Measurements from ENCODE around the gene SPEG.

The SPEG gene

DNA sequence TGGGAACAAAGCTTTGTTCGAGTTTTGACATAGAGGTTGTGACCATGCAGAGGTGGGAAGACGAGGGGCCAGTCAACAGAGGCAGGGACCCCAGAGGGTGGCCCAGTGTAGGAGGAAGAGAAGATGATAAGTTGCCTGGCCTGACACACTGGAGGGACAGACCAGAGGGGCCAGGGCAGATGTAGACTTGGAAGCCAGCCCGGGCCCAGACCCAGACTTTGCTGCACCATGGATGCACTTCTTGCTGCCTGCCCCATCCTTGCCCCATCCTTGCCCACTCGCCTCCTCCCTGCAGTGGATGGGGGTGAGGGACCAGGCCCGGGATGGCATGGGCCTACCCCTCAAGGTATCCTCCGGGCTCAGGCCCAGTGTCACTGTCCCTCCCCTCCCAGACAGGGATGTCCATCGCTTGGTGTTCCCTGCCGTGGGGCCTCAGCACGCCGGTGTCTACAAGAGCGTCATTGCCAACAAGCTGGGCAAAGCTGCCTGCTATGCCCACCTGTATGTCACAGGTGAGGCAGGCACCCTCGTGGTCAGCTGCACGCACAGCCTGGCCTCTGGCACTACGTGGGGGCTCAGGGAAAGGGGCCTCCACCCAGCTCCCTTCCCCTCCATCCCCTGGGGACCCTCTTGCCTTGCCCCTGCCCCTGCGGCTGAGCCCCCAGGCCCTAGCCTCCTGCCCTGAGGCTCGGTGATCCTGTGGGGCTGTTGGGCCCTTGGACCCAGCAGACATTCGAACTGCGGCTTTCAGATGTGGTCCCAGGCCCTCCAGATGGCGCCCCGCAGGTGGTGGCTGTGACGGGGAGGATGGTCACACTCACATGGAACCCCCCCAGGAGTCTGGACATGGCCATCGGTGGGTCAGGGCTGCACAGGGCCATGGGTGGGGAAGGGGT lies 37.1 kb downstream of the SPEG start:
- TF ChIP-seq CREB1 (IDR thresholded peaks at IDR 0.05; ENCODE audit: low read depth) (no peak), FOXM1 (IDR thresholded peaks at IDR 0.05; ENCODE audit: borderline replicate concordance, low read depth) (no peak), TAF1 (IDR thresholded peaks at IDR 0.05; ENCODE audit: low read depth) (no peak), TEAD4 (IDR thresholded peaks at IDR 0.05) (no peak), EP300 (IDR thresholded peaks at IDR 0.05; ENCODE audit: borderline replicate concordance) (no peak), ZBTB7A (IDR thresholded peaks at IDR 0.05; ENCODE audit: low read depth) (no peak), NFIC (IDR thresholded peaks at IDR 0.05) (no peak), TCF12 (IDR thresholded peaks at IDR 0.05; ENCODE audit: low read depth) (no peak), CEBPB (IDR thresholded peaks at IDR 0.05) (no peak)

DNA sequence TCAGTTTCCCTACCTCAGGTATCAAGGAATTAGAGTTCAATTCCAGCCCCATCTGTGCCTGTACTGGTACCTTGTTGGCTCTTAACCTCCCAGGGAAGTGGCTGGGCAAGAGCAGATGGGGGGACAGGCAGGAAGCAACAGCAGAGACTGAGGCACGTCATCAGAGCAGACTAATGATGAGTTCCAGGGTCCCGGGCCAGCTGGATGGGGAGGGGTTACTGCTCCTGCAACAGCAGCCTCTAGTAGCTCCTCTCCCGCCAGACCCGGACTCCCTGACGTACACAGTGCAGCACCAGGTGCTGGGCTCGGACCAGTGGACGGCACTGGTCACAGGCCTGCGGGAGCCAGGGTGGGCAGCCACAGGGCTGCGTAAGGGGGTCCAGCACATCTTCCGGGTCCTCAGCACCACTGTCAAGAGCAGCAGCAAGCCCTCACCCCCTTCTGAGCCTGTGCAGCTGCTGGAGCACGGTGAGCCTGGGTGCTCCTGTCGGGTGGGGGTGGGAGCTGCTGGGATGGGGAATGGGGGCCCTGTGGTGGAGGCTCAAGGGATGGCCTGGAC lies 38.1 kb downstream of the SPEG start:
- TF ChIP-seq, protein P1, sequence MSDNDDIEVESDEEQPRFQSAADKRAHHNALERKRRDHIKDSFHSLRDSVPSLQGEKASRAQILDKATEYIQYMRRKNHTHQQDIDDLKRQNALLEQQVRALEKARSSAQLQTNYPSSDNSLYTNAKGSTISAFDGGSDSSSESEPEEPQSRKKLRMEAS (IDR thresholded peaks at IDR 0.05) = no peak
- no peak for TF ChIP-seq ZBTB7A (IDR thresholded peaks at IDR 0.05; ENCODE audit: low read depth)

DNA sequence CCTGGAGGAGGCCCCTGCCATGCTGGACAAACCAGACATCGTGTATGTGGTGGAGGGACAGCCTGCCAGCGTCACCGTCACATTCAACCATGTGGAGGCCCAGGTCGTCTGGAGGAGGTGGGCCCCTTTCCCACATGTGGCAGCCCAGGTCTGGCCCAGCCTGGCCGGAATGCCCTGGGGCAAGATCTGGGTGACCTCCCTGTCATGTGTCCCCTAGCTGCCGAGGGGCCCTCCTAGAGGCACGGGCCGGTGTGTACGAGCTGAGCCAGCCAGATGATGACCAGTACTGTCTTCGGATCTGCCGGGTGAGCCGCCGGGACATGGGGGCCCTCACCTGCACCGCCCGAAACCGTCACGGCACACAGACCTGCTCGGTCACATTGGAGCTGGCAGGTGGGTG lies 38.9 kb downstream of the SPEG start:
- TF ChIP-seq EGR1 (IDR thresholded peaks at IDR 0.05) (no peak), NFIC (IDR thresholded peaks at IDR 0.05) (no peak), YY1 (IDR thresholded peaks at IDR 0.05; ENCODE audit: low read depth) (no peak), RAD21 (IDR thresholded peaks at IDR 0.05; ENCODE audit: low read depth) (no peak), CREB1 (IDR thresholded peaks at IDR 0.05; ENCODE audit: low read depth) (no peak), FOXM1 (IDR thresholded peaks at IDR 0.05; ENCODE audit: borderline replicate concordance, low read depth) (no peak), TAF1 (IDR thresholded peaks at IDR 0.05; ENCODE audit: low read depth) (no peak), TEAD4 (IDR thresholded peaks at IDR 0.05) (no peak), EP300 (IDR thresholded peaks at IDR 0.05; ENCODE audit: borderline replicate concordance) (no peak), ZBTB7A (IDR thresholded peaks at IDR 0.05; ENCODE audit: low read depth) (no peak)
- TF ChIP-seq, protein P2, sequence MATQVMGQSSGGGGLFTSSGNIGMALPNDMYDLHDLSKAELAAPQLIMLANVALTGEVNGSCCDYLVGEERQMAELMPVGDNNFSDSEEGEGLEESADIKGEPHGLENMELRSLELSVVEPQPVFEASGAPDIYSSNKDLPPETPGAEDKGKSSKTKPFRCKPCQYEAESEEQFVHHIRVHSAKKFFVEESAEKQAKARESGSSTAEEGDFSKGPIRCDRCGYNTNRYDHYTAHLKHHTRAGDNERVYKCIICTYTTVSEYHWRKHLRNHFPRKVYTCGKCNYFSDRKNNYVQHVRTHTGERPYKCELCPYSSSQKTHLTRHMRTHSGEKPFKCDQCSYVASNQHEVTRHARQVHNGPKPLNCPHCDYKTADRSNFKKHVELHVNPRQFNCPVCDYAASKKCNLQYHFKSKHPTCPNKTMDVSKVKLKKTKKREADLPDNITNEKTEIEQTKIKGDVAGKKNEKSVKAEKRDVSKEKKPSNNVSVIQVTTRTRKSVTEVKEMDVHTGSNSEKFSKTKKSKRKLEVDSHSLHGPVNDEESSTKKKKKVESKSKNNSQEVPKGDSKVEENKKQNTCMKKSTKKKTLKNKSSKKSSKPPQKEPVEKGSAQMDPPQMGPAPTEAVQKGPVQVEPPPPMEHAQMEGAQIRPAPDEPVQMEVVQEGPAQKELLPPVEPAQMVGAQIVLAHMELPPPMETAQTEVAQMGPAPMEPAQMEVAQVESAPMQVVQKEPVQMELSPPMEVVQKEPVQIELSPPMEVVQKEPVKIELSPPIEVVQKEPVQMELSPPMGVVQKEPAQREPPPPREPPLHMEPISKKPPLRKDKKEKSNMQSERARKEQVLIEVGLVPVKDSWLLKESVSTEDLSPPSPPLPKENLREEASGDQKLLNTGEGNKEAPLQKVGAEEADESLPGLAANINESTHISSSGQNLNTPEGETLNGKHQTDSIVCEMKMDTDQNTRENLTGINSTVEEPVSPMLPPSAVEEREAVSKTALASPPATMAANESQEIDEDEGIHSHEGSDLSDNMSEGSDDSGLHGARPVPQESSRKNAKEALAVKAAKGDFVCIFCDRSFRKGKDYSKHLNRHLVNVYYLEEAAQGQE (IDR thresholded peaks at IDR 0.05; ENCODE audit: low read depth) = no peak
- TF ChIP-seq, protein P3, sequence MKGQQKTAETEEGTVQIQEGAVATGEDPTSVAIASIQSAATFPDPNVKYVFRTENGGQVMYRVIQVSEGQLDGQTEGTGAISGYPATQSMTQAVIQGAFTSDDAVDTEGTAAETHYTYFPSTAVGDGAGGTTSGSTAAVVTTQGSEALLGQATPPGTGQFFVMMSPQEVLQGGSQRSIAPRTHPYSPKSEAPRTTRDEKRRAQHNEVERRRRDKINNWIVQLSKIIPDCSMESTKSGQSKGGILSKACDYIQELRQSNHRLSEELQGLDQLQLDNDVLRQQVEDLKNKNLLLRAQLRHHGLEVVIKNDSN (IDR thresholded peaks at IDR 0.05) = no peak

DNA sequence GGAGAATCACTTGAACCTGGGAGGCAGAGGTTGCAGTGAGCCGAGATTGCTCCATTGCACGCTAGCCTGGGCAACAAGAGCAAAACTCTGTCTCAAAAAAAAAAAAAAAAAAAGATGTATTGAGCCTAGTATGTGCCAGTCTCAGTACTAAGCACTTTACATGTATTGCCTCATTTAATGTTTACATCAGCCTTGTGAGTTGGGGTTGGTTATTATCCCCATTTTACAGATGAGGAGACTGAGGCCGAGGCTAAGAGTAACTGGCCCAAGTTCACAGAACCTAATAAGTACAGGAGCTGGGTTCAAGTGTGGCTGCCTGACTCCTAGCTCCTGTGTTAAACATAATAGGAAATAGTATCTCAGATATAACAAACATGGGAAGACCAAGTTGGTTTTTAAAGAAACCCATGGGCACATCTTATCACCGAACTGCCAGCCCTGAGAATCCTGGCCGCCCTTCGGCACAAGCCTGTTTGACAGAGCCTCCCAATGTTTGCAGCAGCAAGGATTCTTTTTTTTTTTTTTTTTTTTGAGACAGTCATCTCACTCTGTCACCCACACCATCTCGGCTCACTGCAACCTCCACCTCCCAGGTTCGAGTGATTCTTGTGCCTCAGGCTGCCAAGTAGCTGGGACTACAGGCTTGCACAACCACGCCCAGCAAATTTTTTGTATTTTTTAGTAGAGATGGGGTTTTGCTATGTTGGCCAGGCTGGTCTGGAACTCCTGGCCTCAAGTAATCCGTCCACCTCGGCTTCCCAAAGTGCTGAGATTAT lies 39.8 kb downstream of the SPEG start:
- TF ChIP-seq, protein P2 (IDR thresholded peaks at IDR 0.05; ENCODE audit: low read depth) = no peak
- TF ChIP-seq, protein P3 (IDR thresholded peaks at IDR 0.05) = no peak
- TF ChIP-seq CREB1 (IDR thresholded peaks at IDR 0.05; ENCODE audit: low read depth) = no peak
- no peak for TF ChIP-seq TAF1 (IDR thresholded peaks at IDR 0.05; ENCODE audit: low read depth)
- no peak for TF ChIP-seq NFIC (IDR thresholded peaks at IDR 0.05)
- TF ChIP-seq EP300 (IDR thresholded peaks at IDR 0.05; ENCODE audit: borderline replicate concordance) = no peak
- no peak for TF ChIP-seq ZBTB7A (IDR thresholded peaks at IDR 0.05; ENCODE audit: low read depth)
- no peak for TF ChIP-seq FOXM1 (IDR thresholded peaks at IDR 0.05; ENCODE audit: borderline replicate concordance, low read depth)
- no peak for TF ChIP-seq RAD21 (IDR thresholded peaks at IDR 0.05; ENCODE audit: low read depth)
- no peak for TF ChIP-seq CEBPB (IDR thresholded peaks at IDR 0.05)
- no peak for TF ChIP-seq TCF12 (IDR thresholded peaks at IDR 0.05; ENCODE audit: low read depth)
- no peak for TF ChIP-seq TEAD4 (IDR thresholded peaks at IDR 0.05)
- TF ChIP-seq, protein P1 (IDR thresholded peaks at IDR 0.05) = no peak
- no peak for TF ChIP-seq YY1 (IDR thresholded peaks at IDR 0.05; ENCODE audit: low read depth)
- TF ChIP-seq EGR1 (IDR thresholded peaks at IDR 0.05) = no peak

DNA sequence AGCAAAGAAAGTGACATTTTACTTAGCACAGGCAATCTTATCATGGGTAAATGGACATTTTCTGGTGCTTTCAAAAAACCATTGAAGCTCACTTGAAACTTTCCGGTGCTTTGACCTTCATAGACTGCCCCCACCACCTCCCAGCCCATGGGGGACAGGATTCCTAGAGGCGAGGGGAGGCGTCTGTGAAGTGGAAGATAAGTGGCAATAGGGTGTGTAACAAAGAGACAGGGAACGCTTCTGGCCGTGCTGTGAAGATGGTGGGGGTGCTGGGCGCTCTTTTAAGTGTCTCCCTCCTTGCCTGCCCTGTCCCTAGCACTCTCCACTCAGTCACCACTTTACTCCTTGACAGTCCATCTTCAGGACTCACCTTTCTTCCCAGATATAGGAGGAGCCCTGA lies 40.6 kb downstream of the SPEG start:
- no peak for TF ChIP-seq CEBPB (IDR thresholded peaks at IDR 0.05)
- no peak for TF ChIP-seq EGR1 (IDR thresholded peaks at IDR 0.05)
- no peak for TF ChIP-seq FOXM1 (IDR thresholded peaks at IDR 0.05; ENCODE audit: borderline replicate concordance, low read depth)
- TF ChIP-seq, protein P2 (IDR thresholded peaks at IDR 0.05; ENCODE audit: low read depth) = no peak
- TF ChIP-seq RAD21 (IDR thresholded peaks at IDR 0.05; ENCODE audit: low read depth) = no peak
